KOPT-K1 (cell line): ENCODE measurements around the gene OR10A5.
"Not testable (repeated sequence)": the region's sequence is repeated elsewhere in the genome, so short reads cannot be mapped to it uniquely, and the experiment has no call there.

Source experiments
- H3K27ac ChIP-seq: fragments of 200-600 bp; sonication (generic); 2 replicates; pipeline ENCODE4 v1.5.1; 2016; ENCODE audit warnings: antibody characterized with exemption, mild to moderate bottlenecking, low read depth, low read length; ENCODE audit not compliant: poor library complexity, severe bottlenecking
- H3K36me3 ChIP-seq: fragments of 200-600 bp; sonication (generic); 2 replicates; pipeline ENCODE4 v1.5.1; 2017; ENCODE audit warnings: antibody characterized with exemption, mild to moderate bottlenecking, low read length, moderate library complexity; ENCODE audit not compliant: insufficient read depth
- H3K9me3 ChIP-seq: fragments of 200-600 bp; sonication (generic); 2 replicates; pipeline ENCODE4 v1.5.1; 2017; ENCODE audit warnings: antibody characterized with exemption, low read length, mild to moderate bottlenecking; ENCODE audit not compliant: insufficient read depth, poor library complexity, severe bottlenecking

The OR10A5 gene, protein sequence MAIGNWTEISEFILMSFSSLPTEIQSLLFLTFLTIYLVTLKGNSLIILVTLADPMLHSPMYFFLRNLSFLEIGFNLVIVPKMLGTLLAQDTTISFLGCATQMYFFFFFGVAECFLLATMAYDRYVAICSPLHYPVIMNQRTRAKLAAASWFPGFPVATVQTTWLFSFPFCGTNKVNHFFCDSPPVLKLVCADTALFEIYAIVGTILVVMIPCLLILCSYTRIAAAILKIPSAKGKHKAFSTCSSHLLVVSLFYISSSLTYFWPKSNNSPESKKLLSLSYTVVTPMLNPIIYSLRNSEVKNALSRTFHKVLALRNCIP

DNA sequence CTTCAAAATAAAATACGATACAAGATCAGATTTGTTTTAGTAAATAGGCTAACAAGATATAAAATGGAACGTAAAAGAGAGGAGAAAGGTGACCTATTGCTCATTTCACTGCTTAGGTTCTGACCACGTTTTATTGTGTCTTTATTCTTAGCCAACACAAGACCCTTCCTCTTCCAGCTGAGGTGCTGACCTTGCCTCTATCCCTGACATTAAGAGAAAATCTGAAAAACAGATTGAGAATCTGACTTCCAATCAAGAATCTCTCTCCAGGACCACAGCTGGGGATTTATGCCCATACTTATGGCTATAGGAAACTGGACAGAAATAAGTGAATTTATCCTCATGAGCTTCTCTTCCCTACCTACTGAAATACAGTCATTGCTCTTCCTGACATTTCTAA, at the start of gene OR10A5:
Gene OR10A5, plus strand, starts transcription at position 301 of the 400 bp plus-strand sequence. Its CDS starts 0 bp downstream, at position 301.
- H3K27ac ChIP-seq, result no peak within 1 kb of the TSS
- no peaks in the 10 kb centered on the region for H3K36me3 ChIP-seq
- no peaks in the 10 kb centered on the region for H3K9me3 ChIP-seq

DNA sequence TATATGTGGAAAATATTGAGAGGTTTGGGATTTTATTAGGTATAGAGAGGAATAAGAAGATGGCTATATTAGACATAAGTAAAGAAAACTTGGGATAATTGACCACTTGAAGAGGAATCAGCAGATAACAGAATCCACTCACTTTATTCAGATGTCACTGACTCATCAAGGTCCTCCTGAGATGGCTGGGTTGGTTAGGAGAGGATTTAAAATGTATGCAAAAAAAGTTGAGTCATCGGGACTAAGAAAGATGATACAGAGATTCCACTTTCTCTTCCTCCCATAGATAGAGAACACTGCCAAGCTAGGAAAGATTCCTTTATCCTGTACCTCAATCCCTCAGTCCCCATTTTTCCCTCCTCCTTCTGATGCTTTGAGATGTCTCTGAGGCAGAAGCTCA, 46.1 kb upstream of the OR10A5 start, which contains the start of gene OR6A2:
Gene OR6A2, minus strand, starts transcription at position 288 of the 400 bp plus-strand sequence. CDS start 3,981 bp downstream, outside the sequence.
- no peak within 1 kb of the TSS for H3K27ac ChIP-seq
- no peaks in the 10 kb centered on the region for H3K9me3 ChIP-seq
- H3K36me3 ChIP-seq, result no peaks in the 10 kb centered on the region

DNA sequence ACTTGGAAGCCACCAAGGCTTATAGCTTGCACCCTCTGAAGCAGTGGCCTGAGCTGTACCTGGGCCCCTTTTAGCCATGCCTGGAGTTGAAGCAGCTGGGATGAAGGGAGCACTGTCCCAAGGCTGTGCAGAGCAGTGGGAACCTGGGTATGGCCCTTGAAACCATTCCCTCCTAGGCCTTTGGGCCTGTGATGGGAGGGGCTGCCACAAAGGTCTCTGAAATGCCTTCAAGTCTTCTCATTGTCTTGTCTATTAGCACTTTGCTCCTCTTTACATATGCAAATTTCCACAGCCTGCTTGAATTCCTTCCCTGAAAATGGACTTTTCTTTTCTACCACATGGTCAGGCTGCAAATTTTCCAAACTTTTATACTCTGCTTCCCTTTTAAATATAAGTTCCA, 44.4 kb upstream of the OR10A5 start:
- not testable (repeated sequence) for H3K9me3 ChIP-seq, H3K27ac ChIP-seq, H3K36me3 ChIP-seq

DNA sequence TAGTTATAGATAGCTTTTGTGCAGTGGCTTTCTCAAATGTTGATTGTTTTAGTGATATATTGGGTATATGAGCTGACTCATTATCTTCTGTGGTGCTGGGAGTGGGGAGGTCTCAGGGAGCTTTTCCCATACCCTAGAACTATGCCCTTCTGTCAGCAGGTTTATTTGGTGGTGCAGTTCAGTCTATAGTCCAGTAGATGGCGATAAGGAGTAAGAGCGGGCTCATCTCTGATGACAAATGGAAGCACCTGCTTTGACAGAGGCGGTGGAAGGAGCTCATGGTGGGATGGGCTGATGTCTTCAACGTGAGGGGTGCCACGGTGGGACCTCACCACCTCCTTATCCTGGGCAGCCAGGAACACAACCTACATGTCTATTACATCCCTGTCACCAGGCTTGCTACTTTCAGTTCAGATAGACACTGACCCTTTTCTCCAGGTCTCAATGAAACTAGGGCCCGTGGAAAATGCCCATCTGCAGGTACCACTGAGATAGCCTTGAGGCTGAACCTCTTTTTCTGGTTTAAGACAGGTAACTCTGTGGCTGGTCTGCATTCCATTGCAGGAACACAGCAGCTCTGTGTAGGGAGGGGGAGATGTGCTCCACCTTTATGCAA, 33.0 kb upstream of the OR10A5 start:
- no peak overlapping the region for H3K27ac ChIP-seq
- no peaks in the 10 kb centered on the region for H3K36me3 ChIP-seq
- no peaks in the 10 kb centered on the region for H3K9me3 ChIP-seq

DNA sequence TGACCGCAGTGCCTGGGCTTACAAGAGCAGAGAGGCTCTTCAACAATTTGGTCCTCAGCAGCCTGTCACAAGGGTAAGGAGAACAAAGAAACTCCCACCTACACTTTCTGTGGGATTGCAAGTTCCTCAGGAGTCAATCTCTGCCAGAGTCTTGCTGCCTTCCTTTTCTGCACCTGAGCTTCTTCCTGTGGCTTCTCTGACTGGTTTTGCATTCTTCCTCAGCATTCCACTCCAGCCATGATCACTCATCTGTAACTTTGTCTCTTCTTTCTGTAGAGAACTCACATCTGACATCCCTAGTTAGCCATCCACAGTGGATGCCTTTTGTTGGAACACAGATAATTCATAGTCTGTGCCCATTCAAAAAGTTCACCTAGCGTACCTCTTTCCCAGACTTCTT, 31.8 kb upstream of the OR10A5 start:
- Histone ChIP-seq H3K9me3 (peaks cover 9% of the 10 kb centered on the region), H3K36me3 (no peaks in the 10 kb centered on the region), H3K27ac (no peak overlapping the region)

DNA sequence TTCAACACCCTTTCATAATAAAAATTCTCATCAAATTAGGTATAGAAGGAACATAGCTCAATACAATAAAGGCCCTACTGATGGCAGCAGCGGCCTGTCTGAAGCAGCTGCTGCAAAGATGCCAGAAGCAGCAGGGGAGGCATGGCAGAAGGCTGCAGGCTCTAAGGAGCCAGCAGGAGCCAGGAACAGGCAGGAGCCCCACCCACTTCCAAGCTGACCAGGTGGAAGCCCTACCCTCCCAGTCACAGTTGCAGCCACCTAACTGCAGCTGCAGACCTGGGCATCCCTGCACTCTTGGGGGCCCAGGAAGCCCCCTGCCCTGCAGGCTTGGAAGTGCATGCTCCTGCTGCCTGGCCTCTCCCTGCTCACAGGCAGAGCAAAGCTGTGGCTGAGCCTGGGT, 27.8 kb upstream of the OR10A5 start:
- peaks cover 27% of the 10 kb centered on the region for H3K9me3 ChIP-seq
- no peaks in the 10 kb centered on the region for H3K36me3 ChIP-seq
- no peak overlapping the region for H3K27ac ChIP-seq

DNA sequence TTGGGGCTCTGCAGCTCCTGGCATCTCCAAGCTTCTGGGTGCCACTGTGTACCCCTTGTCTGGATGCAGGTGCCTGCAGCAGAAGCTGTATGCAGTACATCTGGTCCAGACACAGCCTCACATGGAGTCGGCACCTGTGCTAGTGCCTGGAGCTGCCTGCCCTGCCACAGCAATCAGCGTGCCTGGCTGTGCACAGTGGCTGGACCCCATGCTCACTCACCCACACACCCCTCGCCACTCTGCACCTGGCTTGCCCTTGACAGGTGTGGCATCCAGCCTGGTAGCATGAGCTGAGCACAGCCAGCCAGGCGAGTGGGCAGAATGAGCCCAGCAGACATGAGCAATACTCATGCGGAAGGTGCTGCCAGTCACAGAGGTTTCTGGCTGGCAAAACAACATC, 26.5 kb upstream of the OR10A5 start:
- peaks cover 27% of the 10 kb centered on the region for H3K9me3 ChIP-seq
- H3K27ac ChIP-seq, result no peak overlapping the region
- H3K36me3 ChIP-seq, result no peaks in the 10 kb centered on the region

DNA sequence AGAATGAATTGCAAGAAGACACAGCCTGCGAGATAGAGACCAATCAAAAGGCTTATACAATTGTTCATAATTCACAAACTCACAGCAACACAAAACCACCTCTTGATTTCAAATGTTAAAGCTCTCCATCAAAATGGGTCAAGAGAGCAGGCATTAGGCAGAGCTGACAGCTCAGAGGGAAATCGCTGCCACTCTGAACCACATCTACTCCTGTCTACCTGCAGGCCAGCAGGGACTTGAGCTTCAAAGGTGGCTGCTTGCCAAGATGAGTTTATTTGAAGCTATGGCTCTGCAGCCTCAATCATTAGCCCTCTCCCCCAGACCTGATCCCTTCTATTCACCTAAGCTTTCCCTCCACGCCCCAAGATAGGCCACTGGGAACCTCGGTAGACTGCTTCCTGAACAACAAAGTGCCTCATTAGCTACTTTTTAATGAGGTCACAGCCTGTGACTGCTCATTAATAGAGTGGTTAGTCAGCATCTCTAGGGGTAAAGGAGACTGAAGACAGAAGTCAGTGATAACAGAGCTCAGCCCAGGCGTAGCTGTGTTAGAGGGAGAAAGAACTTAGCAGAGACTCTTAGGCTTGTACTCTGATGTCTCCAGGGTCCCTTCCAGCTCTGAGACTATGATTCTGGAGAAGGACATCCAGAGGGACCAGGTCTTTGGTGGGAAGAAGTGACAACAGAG, 21.2 kb upstream of the OR10A5 start:
- H3K36me3 ChIP-seq, result no peaks in the 10 kb centered on the region
- H3K9me3 ChIP-seq, result peaks cover 12% of the 10 kb centered on the region
- no peak overlapping the region for H3K27ac ChIP-seq

DNA sequence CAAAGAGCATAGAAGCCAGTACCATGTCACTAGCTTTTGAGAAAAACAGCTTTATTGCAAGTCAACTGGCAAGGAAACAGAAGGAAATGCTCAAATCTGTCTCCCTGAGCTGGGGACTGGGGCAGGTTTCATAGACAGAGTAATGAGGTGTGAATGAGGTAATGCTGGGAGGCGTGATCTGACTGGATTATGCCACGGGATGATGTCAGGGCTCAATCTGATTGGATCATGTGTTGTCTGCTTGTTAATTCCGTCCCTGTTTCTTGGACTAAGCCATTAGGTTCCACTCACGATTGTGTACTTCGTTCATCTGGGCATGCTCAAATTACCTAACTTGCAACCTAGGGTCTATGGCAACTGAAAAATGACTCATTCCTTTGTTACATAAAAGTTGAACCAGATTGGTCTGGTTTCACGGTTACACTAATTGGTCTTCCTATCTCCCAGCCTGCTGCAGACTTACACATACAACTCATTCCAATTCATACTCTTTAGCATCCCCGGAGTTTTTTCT, 20.2 kb upstream of the OR10A5 start:
- no peaks in the 10 kb centered on the region for H3K36me3 ChIP-seq
- H3K9me3 ChIP-seq, result peaks cover 6% of the 10 kb centered on the region
- H3K27ac ChIP-seq, result no peak overlapping the region

DNA sequence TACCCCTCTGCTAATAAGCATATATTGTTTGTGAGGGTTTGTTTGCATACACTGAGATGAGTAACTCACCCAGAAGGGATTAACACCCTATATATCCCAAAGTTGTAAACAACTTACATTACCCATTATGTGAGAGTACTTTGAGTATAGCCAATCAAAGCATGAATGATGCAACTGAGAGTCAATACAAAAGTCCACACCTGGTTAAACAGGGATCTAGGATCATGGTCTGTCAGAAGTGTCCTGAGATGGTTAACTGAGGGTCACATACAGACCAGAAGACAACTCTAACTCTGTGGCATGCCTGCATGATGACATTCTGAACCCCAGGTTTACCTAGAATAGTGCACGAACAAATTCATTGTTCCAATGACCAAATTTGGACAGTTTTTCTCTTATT, 17.4 kb upstream of the OR10A5 start:
- Histone ChIP-seq H3K9me3 (no peaks in the 10 kb centered on the region), H3K36me3 (no peaks in the 10 kb centered on the region), H3K27ac (no peak overlapping the region)

DNA sequence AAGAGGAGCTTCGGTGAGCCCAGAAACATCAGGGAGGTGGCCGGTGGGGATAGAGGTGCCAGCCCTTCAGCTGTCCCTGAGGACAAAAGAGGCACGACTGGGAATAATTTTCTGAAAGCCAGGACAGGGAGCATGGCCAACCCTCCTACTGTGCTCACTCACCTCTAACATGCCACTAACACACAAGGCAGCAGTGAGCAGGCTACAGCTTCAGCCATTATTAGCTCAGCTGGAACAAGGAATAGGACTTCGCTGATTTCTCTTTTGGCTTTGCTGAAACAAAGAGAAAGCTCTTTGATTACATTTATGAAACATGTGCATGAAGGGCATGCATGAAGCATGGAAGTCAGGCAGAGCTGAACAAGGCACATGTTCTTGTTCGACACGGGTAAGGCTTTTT, 12.1 kb upstream of the OR10A5 start:
- no peaks in the 10 kb centered on the region for H3K36me3 ChIP-seq
- no peak overlapping the region for H3K27ac ChIP-seq
- H3K9me3 ChIP-seq, result no peaks in the 10 kb centered on the region

DNA sequence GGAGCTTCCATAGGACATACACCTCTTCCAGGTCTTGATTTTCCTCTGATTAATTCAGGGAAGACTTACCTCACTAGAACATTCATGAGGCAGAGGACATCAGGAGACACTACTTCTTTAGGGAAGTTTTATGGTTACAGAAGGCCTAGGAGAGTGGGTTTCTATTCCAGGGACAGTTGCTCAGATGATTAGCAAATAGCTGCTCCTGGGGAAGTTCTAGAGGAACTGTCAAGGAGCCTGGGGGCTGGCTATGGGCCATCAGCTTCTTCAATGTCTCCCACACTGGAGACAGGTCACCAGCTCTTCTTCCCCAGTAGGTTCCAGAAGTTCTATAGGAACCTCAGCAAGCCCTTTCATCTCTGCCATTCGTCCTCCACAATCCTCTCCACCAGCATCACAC, 11.5 kb upstream of the OR10A5 start:
- H3K27ac ChIP-seq, result no peak overlapping the region
- no peaks in the 10 kb centered on the region for H3K36me3 ChIP-seq
- H3K9me3 ChIP-seq, result no peaks in the 10 kb centered on the region

DNA sequence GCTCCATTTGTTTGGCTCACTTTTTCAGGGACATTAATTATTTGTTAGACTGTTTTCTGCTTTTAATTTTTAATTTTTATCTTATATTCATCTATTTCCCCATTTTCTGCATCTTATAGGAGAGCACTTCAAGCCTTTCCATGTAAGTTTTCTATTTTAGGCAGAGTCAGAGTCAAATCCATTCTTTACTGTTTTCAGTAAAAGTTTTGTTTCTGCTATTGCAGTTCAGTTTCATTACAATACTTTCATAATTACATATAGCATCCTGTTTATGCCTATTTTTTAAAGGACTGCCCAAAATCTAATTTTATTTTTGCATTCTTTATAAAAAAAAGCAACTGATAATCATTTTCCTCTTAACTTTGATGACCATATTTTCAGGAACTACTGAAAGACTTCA, 3.8 kb upstream of the OR10A5 start:
- Histone ChIP-seq H3K9me3 (no peaks in the 10 kb centered on the region), H3K36me3 (no peaks in the 10 kb centered on the region), H3K27ac (no peak overlapping the region)

DNA sequence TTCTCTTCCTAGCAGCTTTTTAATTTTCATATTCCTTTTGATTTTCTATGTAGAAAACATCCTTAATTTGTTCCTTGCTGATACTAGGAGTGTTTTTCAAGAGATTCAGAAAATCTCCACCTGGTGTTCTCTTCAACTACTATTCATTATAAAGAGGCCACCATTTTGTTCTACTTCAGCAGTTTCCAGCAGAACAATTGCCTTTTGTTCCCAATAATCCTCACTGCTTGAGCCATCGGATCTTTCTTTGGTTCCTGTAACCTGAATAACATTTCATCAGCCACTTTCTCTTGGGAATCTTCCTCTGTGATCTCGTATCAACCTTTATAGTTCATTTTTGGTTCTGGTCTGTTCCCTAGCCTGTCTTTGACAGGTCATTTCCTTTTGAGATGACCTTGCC, 1.8 kb upstream of the OR10A5 start:
- no peaks in the 10 kb centered on the region for H3K9me3 ChIP-seq
- H3K36me3 ChIP-seq, result no peaks in the 10 kb centered on the region
- no peak overlapping the region for H3K27ac ChIP-seq

DNA sequence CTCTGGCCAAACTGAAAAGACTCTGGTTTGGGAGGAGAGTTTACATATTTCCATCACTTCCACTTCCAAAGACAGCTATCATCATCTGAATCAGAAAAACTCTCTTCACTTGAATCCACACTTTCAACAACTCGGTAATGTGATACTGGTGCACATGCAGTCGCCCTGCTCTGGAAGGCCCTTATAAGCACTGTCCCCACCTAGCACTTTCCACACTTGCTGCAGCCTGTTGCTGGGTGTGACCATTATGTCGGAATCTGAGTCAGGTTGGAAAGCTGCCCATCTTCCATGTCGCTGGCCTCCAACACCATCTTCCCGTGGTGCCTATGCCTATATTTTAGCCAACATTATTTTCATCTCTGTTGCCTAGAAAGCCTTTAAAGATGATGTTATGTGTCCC, 1.1 kb upstream of the OR10A5 start:
- Histone ChIP-seq H3K9me3 (no peaks in the 10 kb centered on the region), H3K27ac (no peak overlapping the region), H3K36me3 (no peaks in the 10 kb centered on the region)
